Anterior cingulate cortex (tissue), 58 donors: Measurements from ENCODE around the gene ZNF343.
A peak's percentile ranks its signal among the peaks of the same experiment; 100 is the strongest.
"Not testable (repeated sequence)": the region's sequence is repeated elsewhere in the genome, so short reads cannot be mapped to it uniquely, and the experiment has no call there.

Source experiments
- DNase-seq, 58 donors: peaks; one replicate each; lab custom pipeline; 2025; lab: John Stamatoyannopoulos, UW

ZNF343 gene

DNA sequence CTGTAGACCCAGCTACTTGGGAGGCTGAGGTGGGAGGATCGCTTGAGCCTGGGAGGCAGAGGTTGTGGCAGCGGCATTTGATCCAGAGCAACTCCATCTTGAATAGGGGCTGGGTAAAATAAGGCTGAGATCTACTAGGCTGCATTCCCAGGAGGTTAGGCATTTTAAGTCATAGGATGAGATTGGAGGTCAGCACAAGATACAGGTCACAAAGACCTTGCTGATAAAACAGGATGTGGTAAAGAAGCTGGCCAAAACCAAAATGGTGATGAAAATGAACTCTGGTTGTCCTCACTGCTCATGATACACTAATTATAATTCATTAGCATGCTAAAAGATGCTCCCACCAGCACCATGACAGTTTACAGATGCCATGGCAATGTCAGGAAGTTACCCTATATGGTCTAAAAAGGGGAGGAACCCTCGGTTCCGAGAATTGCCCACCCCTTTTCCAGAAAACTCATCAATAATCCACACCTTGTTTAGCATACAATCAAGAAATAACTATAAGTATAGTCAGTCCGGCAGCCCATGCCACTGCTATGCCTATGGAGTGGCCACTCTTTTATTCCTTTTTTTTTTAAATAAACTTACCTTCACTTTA lies 14.2 kb upstream of the ZNF343 start:
- DNase-seq: not testable (repeated sequence)

DNA sequence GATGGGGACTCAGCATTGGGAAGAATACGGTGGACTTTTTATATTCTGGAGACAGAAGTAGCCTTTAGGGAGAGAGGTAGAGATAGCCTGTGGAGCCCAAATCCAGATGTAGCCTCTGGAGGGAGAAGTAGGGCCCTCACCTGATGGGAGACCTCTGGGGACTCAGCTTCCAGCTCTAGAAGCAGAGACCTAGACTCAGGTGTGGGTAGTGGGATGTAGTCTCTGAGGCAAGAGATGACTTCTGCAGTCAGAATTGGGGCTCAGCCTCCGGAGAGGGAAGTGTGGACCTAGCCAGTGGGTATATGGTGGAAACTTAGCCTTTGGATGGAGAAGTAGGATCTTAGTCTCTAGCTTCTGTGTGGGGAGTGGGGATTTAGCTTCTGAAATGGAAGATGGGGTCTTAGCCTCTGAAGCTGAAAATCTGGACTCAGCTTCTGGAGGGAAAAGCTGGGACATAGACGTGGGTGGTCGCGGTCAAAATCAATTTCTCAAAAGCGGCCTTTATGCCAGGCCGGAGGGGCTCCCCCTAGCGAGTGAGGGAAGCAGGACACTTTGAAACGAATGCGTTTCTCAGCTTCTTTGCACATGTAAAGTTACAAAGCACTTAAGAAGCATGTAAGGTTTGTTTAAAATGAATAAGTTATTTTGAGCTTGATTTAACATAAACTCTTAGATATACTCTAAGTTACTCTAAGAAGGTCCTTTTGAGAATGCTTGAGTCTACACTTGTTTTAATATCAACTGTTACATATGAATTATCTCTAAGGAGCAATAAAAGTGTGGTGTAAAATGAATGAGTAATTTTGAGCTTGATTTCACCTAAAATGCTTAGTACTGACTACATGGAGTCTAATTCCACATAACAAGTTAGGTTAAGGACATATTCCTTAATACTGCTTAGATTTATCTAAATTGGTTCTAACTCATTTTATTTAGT lies 12.9 kb upstream of the ZNF343 start:
- DNase-seq: peak in 14 of 58 donors; percentile 1 to 40 (median 14)

DNA sequence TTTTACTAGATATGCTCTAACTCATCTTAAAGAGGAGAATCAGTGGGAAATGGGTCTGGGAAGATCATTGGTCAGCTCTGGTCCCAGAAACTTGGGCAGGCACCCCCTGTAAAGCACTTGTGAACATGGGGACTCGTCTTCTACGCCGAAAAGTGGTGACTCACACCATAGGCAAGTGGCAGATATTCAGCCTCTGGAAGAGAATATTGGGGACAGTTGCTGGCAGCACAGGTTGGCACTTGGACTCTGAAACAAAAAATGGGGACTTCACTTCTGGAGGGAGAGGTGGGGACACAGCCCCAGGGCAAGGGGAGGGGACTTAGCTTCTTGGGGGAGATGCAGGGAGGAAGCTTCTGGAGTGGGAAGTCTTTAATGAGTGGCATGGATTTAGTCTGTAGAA lies 11.9 kb upstream of the ZNF343 start:
- DNase-seq: no peak

DNA sequence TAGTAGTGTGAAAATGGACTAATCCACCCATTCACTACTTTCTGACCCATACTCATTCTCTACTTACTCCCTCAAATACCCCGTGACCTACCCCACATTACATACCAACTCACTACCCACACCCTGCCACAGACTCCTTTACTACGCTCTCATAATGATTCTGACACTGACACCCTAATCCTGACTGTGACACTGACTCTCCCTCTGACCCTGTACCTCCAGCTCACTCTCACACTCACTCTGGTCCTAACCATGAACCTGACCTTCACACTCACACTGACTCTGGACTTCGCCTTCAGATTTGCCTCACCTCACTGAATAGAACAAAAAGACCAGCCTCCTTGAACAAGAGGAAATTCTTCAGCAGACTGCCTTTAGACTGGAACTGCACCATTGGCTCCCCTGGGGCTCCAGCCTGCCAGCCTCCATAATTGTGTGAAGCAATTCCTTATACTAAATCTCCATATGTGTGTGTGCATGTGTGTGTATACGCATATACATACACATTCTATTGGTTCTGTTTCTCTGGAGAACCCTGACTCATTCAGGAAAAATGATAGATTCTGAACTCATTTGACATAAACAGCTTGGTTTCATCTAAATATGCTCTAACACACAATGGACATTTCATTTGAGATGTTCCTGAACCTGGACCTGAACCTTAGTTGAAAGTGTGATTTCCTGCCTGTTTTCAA lies 10.5 kb upstream of the ZNF343 start:
- DNase-seq: no peak

DNA sequence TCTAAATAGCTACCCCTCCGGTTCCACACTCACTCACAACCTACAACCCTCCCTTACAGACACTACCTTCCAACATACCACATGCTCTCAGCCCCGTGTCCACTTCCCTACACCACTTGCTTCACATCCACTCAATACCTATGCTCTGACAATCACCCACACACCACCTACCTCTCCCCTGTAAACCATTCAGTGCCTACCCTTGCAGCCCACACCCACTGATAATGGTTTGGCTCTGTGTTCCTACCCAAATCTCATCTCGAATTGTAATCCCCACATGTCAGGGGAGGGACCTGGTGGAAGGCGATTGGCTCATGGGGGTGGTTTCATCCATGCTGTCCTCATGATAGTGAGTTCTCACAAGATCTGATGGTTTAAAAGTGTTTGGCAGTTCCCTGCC lies 9.8 kb upstream of the ZNF343 start:
- no peak for DNase-seq

DNA sequence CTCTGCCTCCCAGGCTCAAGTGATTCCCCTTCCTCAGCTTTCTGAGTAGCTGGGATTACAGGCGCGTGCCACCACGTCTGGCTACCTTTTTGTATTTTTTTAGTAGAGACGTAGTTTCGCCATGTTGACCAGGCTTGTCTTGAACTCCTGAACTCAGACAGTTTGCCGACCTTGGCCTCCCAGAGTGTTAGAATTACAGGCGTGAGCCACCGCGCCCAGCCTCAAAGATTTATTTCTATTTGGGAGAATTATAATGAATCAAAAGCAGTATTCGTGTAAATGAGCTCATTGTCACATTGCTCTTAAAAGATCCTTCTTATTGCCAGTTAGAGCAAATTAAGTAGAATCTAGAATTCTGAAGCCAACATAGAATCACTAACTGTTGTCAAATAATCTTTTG lies 9.4 kb upstream of the ZNF343 start:
- DNase-seq: no peak

DNA sequence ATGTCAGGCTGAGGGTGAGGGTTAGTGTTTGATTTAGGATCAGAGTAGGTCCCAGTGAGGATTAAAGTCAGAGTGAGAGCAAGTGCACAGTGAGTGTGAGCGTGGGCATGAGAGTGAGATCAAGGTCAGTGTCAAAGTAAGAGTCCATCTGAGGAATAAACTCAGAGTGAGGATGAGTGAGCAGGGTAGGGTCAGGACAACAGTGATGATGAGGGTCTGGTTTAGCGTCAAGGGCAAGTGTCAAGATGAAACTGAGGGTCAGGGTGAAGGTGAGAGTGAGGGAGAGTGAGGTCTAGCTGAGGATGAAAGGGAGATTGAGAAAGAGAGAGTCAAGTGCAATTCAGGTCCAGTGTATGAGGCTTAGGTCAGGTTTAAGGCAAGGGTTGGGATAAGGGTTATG lies 7.7 kb upstream of the ZNF343 start:
- no peak for DNase-seq

DNA sequence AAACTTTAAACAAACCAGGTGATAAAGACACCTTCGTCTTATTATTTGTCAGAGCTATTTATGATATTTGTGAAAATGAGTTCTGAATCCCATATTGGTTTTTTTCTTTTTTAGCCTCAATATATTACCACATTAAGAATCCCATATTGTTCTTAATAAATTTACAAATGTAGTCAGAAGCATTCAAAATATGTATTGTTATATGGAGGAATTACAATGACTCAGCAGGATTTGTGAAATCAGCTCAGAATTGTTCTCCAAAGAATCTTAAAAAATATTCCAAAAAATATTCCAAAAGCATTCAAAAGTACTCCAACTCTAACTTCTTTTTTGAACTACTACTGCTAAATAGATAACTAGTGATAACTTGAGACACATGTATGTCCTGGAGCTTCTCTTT lies 6.5 kb upstream of the ZNF343 start:
- no peak for DNase-seq

DNA sequence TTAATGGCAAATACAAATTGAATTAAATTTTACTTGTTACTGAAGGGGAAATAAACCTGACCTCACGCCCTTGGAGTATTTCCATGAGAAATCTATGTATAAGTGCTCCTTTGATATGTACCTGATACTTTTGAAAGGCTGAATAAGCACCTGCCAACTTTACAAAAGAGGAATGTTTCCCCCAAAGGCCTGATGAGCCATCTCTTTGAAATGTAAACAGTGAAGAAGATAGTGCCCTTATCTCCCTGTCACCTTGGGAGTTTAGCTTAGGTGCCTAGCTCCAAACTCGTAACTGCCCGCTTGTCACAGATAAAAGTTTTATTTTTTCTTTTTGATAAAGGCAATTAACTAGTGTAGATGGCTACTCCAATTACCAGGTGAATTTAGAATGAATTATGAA lies 1.1 kb upstream of the ZNF343 start:
- no peak for DNase-seq

DNA sequence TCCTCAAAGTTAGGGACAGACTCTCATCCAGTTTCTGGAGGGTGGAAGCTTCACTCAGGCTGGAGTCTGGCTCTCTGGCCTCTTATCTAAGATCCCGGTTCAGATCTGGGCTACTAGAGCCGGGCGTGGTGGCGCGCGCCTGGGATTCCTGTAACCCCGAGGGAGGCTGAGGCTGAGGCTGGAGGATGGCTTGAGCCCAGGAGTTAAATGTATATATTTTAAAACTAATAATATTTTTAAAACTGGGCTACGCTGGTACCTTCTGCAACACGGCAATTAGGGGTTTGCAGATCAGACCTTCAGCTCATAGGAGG lies 710 bp upstream of the ZNF343 start:
- DNase-seq: no peak

DNA sequence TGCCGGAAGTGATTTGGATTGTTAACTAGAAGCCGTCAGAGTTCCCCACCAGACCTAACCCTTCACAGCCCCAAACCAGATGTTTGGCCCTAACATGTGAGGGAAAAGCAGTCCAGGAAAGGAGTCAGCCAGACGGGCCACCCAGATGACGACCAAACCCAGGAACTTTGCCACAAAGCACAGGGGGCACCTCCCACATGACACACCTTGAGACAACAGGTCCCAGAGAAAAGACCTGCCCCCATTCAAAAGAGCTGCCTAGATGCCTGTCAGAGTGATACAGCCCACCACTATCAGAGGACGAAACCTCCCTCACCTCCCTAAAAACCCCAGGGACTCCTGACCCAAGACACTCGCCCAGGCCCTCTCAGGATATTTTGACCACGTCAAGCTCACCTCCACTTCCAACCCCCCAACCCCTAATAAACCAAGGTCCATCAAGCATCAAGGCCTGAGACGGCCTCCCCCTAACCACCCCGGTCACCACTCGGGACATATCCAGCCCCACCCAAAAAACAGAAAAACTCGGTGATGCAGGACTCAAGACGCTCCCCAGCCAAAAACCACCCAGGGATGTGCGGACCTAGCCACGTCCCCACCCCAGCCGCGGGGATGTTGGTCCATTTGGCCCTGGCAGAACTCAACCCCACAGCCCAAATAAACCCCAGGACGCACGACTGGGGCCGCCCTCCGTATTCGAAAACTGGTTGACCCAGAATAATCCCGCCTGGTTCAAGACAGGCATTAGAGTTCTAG lies 662 bp downstream of the ZNF343 start:
- peak in 2 of 58 donors; percentile 6 to 22 for DNase-seq

DNA sequence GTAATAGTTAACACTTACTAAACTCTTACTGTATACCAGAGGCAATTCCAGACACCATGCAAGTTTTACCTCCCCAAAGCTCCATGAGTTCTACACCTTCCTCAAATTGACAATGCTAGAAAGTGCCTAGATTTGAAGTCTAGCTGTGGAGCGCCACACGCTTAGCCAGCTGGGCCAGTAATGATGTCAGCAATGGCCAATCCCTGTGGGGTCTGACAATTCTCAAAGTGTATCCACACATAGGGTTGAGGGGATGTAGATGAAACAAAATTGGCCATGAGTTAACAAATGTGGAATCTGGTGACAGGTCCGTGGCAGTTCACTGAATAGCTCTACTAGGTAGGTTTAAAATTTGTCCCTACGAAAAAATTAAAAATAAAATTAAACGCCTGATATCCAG lies 1.3 kb downstream of the ZNF343 start:
- DNase-seq: no peak

DNA sequence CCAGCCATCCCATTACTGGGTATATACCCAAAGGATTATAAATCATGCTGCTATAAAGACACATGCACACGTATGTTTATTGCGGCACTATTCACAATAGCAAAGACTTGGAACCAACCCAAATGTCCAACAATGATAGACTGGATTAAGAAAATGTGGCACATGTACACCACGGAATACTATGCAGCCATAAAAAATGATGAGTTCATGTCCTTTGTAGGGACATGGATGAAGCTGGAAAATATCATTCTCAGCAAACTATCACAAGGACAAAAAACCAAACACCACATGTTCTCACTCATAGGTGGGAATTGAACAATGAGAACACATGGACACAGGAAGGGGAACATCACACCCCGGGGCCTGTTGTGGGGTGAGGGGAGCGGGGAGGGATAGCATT lies 2.3 kb downstream of the ZNF343 start:
- DNase-seq: not testable (repeated sequence)

DNA sequence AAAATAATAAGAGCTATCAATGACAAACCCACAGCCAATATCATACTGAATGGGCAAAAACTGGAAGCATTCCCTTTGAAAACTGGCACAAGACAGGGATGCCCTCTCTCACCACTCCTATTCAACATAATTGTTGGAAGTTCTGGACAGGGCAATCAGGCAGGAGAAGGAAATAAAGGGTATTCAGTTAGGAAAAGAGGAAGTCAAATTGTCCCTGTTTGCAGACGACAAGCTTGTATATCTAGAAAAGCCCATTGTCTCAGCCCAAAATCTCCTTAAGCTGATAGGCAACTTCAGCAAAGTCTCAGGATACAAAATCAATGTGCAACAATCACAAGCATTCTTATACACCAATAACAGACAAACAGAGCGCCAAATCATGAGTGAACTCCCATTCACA lies 3.9 kb downstream of the ZNF343 start:
- not testable (repeated sequence) for DNase-seq

DNA sequence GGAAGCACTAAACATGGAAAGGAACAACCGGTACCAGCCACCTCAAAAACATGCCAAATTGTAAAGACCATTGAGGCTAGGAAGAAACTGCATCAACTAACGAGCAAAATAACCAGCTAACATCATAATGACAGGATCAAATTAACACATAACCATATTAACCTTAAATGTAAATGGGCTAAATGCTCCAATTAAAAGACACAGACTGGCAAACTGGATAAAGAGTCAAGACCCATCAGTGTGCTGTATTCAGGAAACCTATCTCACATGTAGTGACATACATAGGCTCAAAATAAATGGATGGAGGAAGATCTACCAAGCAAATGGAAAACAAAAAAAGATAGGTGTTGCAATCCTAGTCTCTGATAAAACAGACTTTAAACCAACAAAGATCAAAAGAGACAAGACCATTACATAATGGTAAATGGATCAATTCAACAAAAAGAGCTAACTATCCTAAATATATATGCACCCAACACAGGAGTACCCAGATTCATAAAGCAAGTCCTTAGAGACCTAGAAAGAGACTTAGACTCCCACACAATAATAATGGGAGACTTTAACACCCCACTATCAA lies 5.8 kb downstream of the ZNF343 start:
- DNase-seq: not testable (repeated sequence)

DNA sequence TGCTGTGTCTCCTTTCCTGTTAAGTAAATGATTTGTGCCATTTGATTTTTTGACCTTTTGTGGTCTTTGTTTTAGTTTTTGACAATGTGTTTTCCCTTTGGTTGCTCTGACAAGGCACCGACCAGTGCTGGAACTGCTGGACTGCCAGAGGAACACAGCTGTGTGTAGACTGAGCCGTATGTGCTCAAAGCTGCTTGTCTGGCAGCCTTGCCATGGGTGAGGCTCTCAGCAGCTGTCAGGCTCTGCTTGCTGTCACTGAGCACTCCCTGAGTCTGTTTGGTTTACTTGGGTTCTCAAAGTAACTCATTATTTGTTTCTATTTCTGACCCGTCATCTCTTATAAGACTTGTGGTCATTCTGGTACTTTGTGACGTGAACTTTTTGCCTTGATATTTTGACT lies 23.1 kb downstream of the ZNF343 start:
- peak in 5 of 58 donors; percentile 3 to 29 (median 5) for DNase-seq

DNA sequence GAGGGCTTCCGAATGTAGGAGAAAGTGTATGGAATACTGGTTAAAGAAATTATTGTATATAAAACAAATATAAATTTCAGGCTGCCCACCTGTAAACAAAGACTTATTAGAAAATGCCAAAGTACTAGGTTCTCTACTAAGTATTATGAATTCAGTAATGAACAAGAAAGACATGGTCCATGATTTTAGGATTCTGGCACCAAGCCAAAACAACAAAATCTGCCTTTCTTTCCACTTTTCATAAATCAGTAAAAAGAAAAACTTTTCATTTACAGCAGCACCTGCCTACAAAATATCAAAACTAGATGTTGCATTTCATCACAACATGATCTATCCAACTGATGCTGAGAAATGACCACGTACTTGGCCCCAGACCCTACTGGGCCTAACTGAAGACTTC lies 23.6 kb downstream of the ZNF343 start:
- no peak for DNase-seq

DNA sequence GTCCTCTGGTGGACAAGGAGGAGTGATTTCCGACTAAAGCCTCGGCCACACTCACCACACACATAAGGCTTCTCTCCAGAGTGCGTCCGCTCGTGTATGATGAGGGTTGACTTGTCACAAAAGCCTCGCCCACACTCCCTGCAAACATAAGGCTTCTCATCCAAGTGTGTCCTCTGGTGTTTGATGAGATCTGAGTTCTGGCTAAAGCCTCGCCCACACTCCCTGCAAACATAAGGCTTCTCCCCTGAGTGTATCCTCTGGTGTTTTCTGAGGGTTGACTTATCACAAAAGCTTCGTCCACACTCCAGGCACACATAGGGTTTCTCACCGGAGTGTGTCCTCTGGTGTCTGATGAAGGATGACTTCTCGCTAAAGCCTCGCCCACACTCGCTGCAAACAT lies 25.2 kb downstream of the ZNF343 start:
- DNase-seq: peak in 28 of 58 donors; percentile 2 to 76 (median 33)

DNA sequence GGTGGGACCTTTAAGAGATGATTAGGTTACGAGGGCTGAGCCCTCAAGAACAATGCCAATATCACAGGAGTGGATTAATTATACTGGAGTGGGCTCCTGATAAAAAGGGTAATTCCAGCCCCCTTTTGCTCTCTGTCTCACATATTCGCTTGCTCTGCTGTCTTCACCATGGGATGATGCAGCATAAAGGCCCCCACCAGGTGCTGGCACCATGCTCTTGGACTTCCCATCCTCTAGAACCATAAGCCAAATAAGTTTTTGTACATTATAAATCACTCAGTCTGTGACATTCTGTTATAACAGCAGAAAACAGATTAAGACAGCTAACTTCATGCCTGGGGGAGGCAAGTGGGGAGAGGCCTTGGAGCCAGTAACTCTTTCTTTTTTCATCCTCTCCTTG lies 28.3 kb downstream of the ZNF343 start:
- DNase-seq: no peak
